Stimulated activated CD4-positive, alpha-beta T cell treated with anti-CD3 and anti-CD28 coated beads, Interleukin-2, amount 100 ng/mL, for 4 hours (primary cell): Measurements from ENCODE around the gene LRP1B.
"Not testable (repeated sequence)": the region's sequence is repeated elsewhere in the genome, so short reads cannot be mapped to it uniquely, and the experiment has no call there.

Experiments used
- DNase-seq: peaks from one replicate; pipeline ENCODE4 v3.0.0-alpha.2; 2020; ENCODE audit warnings: low read depth

The LRP1B gene

GRCh38 chr2:142104134-142104758 lies 26.6 kb downstream of the LRP1B start:
- DNase-seq: no peak

GRCh38 chr2:142100970-142101369 lies 29.8 kb downstream of the LRP1B start:
- DNase-seq: no peak

- no peak for DNase-seq
Measured at GRCh38 chr2:142100139-142100873, 30.5 kb downstream of the LRP1B start.

GRCh38 chr2:142097711-142098110 lies 33.1 kb downstream of the LRP1B start:
- DNase-seq: no peak

- DNase-seq: no peak
Measured at GRCh38 chr2:142095647-142096046, 35.2 kb downstream of the LRP1B start.

- no peak for DNase-seq
Measured at GRCh38 chr2:142094233-142094632, 36.6 kb downstream of the LRP1B start.

GRCh38 chr2:142088058-142088568 lies 42.7 kb downstream of the LRP1B start:
- no peak for DNase-seq

- not testable (repeated sequence) for DNase-seq
Measured at GRCh38 chr2:142087585-142087984, 43.2 kb downstream of the LRP1B start.

GRCh38 chr2:142082368-142082767 lies 48.4 kb downstream of the LRP1B start:
- no peak for DNase-seq

GRCh38 chr2:142076317-142076716 lies 54.5 kb downstream of the LRP1B start:
- no peak for DNase-seq

GRCh38 chr2:142075826-142076225 lies 55.0 kb downstream of the LRP1B start:
- DNase-seq: no peak

GRCh38 chr2:142069251-142069888 lies 61.4 kb downstream of the LRP1B start:
- DNase-seq: no peak

GRCh38 chr2:142065700-142066099 lies 65.1 kb downstream of the LRP1B start:
- DNase-seq: no peak

GRCh38 chr2:142065156-142065555 lies 65.7 kb downstream of the LRP1B start:
- no peak for DNase-seq

GRCh38 chr2:142061733-142062132 lies 69.1 kb downstream of the LRP1B start:
- no peak for DNase-seq

- no peak for DNase-seq
Measured at GRCh38 chr2:142058149-142058548, 72.7 kb downstream of the LRP1B start.

GRCh38 chr2:142056784-142057183 lies 74.0 kb downstream of the LRP1B start:
- no peak for DNase-seq

- DNase-seq: no peak
Measured at GRCh38 chr2:142052220-142052863, 78.5 kb downstream of the LRP1B start.

- no peak for DNase-seq
Measured at GRCh38 chr2:142048581-142048980, 82.2 kb downstream of the LRP1B start.

GRCh38 chr2:142045641-142046040 lies 85.2 kb downstream of the LRP1B start:
- no peak for DNase-seq

- no peak for DNase-seq
Measured at GRCh38 chr2:142044197-142044596, 86.6 kb downstream of the LRP1B start.

- DNase-seq: no peak
Measured at GRCh38 chr2:142042536-142043199, 88.1 kb downstream of the LRP1B start.
